Smooth muscle cell (in vitro differentiated cells): ENCODE results near the gene CYP24A1. TPM values are rescaled to one million over a fixed set of nuclear protein-coding genes. Genes with fewer than 3 reads are reported as not detected.

ENCODE experiments used
- DNase-seq: peaks from one replicate; lab custom pipeline; 2025; ENCODE audit not compliant: unreplicated experiment; lab: John Stamatoyannopoulos, UW
- H2AFZ ChIP-seq: fragments of 200-600 bp; sonication (generic); 2 replicates; pipeline ENCODE4 v1.6.0; 2016; ENCODE audit warnings: antibody characterized with exemption, low read depth, mild to moderate bottlenecking
- H3F3A ChIP-seq: fragments of 200-600 bp; sonication (generic); 2 replicates; pipeline ENCODE4 v1.6.0; 2017; ENCODE audit warnings: antibody characterized with exemption, low read depth
- H3K27ac ChIP-seq: fragments of 200-600 bp; sonication (generic); 2 replicates; pipeline ENCODE4 v1.5.1; 2016; ENCODE audit warnings: low read depth, mild to moderate bottlenecking
- H3K27me3 ChIP-seq: fragments of 200-600 bp; sonication (generic); 2 replicates; pipeline ENCODE4 v1.6.1; 2016; ENCODE audit warnings: low read depth, mild to moderate bottlenecking
- H3K36me3 ChIP-seq: fragments of 200-600 bp; sonication (generic); 2 replicates; pipeline ENCODE4 v1.5.1; 2016; ENCODE audit warnings: low read depth
- H3K4me1 ChIP-seq: fragments of 200-600 bp; sonication (generic); 2 replicates; pipeline ENCODE4 v1.5.1; 2016; ENCODE audit warnings: low read depth
- H3K4me2 ChIP-seq: fragments of 200-600 bp; sonication (generic); 2 replicates; pipeline ENCODE4 v1.6.0; 2016; ENCODE audit warnings: mild to moderate bottlenecking
- H3K4me3 ChIP-seq: fragments of 200-600 bp; sonication (generic); 2 replicates; pipeline ENCODE4 v1.5.1; 2016; ENCODE audit warnings: mild to moderate bottlenecking
- H3K79me2 ChIP-seq: fragments of 200-600 bp; sonication (generic); 2 replicates; pipeline ENCODE4 v1.6.0; 2016; ENCODE audit warnings: low read depth, mild to moderate bottlenecking
- H3K9ac ChIP-seq: fragments of 200-600 bp; sonication (generic); 2 replicates; pipeline ENCODE4 v1.6.0; 2016; ENCODE audit warnings: low read depth
- H3K9me3 ChIP-seq: fragments of 200-600 bp; sonication (generic); replicated peaks from 2 replicates; pipeline ENCODE4 v1.5.1; 2016; ENCODE audit warnings: low read depth
- H4K20me1 ChIP-seq: fragments of 200-600 bp; sonication (generic); 2 replicates; pipeline ENCODE4 v1.6.0; 2016; ENCODE audit warnings: low read depth
- WGBS: methylation state at CpG from one replicate; pipeline ENCODE4 v1.1.7; 2016; ENCODE audit warnings: low lambda C conversion rate; 5-methylcytosine and 5-hydroxymethylcytosine counted together
- polyA plus RNA-seq: library from polyadenylated mRNA; unstranded; fragments of >200 nt; fragmentation: Nextera tagmentation; extraction: Ambion mirVana; gene quantifications from 2 replicates; pipeline ENCODE4 v1.2.1, GENCODE V29; 2016
- total RNA-seq: library from RNA; depleted of rRNA; stranded (reverse); fragments of >200 nt; gene quantifications from 2 replicates; pipeline ENCODE4 v1.2.3, GENCODE V29; 2014
- TF ChIP-seq, protein P1 (sequence below): fragments of 200-600 bp; sonication (generic); IDR thresholded peaks from 2 replicates; pipeline ENCODE4 v1.5.1; 2017; ENCODE audit warnings: borderline replicate concordance, mild to moderate bottlenecking, antibody characterized with exemption; ENCODE audit not compliant: insufficient read depth, poor library complexity, severe bottlenecking

Gene CYP24A1
- total and polyA plus RNA-seq, 2 experiments from 2014 or later, result 0.70 to 18.0 TPM

GRCh38 chr20:54172856-54173652 lies 732 bp downstream of the CYP24A1 start:
- peaks cover 25% of the 10 kb centered on the region for H3K4me1 ChIP-seq
- H3K9me3 ChIP-seq, result no peaks in the 10 kb centered on the region
- DNase-seq, result no peak
- TF ChIP-seq, protein P1, sequence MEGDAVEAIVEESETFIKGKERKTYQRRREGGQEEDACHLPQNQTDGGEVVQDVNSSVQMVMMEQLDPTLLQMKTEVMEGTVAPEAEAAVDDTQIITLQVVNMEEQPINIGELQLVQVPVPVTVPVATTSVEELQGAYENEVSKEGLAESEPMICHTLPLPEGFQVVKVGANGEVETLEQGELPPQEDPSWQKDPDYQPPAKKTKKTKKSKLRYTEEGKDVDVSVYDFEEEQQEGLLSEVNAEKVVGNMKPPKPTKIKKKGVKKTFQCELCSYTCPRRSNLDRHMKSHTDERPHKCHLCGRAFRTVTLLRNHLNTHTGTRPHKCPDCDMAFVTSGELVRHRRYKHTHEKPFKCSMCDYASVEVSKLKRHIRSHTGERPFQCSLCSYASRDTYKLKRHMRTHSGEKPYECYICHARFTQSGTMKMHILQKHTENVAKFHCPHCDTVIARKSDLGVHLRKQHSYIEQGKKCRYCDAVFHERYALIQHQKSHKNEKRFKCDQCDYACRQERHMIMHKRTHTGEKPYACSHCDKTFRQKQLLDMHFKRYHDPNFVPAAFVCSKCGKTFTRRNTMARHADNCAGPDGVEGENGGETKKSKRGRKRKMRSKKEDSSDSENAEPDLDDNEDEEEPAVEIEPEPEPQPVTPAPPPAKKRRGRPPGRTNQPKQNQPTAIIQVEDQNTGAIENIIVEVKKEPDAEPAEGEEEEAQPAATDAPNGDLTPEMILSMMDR, result no peak
- H3K4me2 ChIP-seq, result peak overlapping the region; percentile 95
- H3K4me3 ChIP-seq, result peak overlapping the region; percentile 48
- peaks cover 4% of the 10 kb centered on the region for H3F3A ChIP-seq
- no peak overlapping the region for H3K9ac ChIP-seq
- no peak overlapping the region for H3K27ac ChIP-seq
- WGBS, result 3% methylated on average over 65 of the region's 66 CpGs
- no peaks in the 10 kb centered on the region for H3K36me3 ChIP-seq
- H2AFZ ChIP-seq, result peak overlapping the region; percentile 43
- H3K79me2 ChIP-seq, result no peaks in the 10 kb centered on the region
- no peaks in the 10 kb centered on the region for H4K20me1 ChIP-seq
- peaks cover 49% of the 10 kb centered on the region for H3K27me3 ChIP-seq

GRCh38 chr20:54172532-54172855 lies 1.3 kb downstream of the CYP24A1 start:
- peaks cover 49% of the 10 kb centered on the region for H3K27me3 ChIP-seq
- peaks cover 2% of the 10 kb centered on the region for H3F3A ChIP-seq
- H3K4me3 ChIP-seq, result peak overlapping the region; percentile 48
- H4K20me1 ChIP-seq, result no peaks in the 10 kb centered on the region
- H3K4me1 ChIP-seq, result peaks cover 25% of the 10 kb centered on the region
- DNase-seq, result no peak
- TF ChIP-seq, protein P1, result no peak
- no peak overlapping the region for H2AFZ ChIP-seq
- H3K27ac ChIP-seq, result no peak overlapping the region
- no peaks in the 10 kb centered on the region for H3K79me2 ChIP-seq
- no peaks in the 10 kb centered on the region for H3K9me3 ChIP-seq
- H3K36me3 ChIP-seq, result no peaks in the 10 kb centered on the region
- no peak overlapping the region for H3K9ac ChIP-seq
- WGBS, result 31% methylated on average over 12 of the region's 12 CpGs
- peak overlapping the region; percentile 95 for H3K4me2 ChIP-seq

DNA sequence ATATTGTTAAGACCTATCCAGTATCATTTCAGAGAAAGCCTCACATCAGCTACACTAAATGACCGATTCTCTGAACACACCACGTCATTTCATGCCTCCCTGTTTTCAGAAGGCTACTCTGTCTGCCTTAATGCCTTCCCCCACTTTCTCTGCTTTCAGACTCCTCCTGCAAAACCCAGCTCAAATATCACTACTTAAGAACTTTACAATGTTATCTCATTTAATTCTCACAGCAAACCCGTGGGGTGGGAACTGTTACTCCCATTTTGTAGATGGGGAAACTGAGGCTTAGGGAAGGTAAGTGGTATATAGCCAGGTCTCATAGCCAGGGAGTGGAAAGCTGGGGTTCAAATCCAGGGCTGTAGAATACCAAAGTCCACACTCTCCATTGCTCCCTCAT lies 2.8 kb downstream of the CYP24A1 start:
- H3K27ac ChIP-seq, result no peak overlapping the region
- H3K9me3 ChIP-seq, result no peaks in the 10 kb centered on the region
- peaks cover 25% of the 10 kb centered on the region for H3K4me1 ChIP-seq
- H3K27me3 ChIP-seq, result peaks cover 49% of the 10 kb centered on the region
- no peak for DNase-seq
- TF ChIP-seq, protein P1, result no peak
- H3K79me2 ChIP-seq, result no peaks in the 10 kb centered on the region
- no peak overlapping the region for H3K9ac ChIP-seq
- no peaks in the 10 kb centered on the region for H4K20me1 ChIP-seq
- H3K4me3 ChIP-seq, result no peak overlapping the region
- 72% methylated on average over 3 of the region's 3 CpGs for WGBS
- no peak overlapping the region for H3K4me2 ChIP-seq
- H3K36me3 ChIP-seq, result no peaks in the 10 kb centered on the region
- no peak overlapping the region for H2AFZ ChIP-seq
- no peaks in the 10 kb centered on the region for H3F3A ChIP-seq

DNA sequence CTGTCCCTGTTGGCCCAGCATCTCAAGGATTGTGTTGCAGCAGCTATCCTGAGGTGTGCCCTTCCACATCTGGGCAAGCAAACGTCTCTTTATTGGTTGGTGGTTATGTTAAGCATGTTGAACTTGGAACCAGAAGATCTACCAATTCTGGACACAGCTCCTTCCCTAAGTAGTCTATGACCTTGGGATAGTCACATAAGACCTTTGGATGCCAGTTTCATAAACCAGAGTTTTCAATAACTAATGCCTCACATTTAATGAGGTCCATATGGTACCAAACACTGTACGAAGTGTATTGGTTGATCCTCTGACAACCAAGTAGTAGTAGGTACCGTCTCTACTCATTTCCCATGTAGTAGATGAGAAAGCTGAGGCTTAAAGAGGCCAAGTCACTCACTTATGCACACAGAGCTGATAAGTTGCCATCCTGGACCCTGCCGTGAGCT lies 3.7 kb downstream of the CYP24A1 start:
- no peak overlapping the region for H3K27ac ChIP-seq
- H2AFZ ChIP-seq, result no peak overlapping the region
- no peaks in the 10 kb centered on the region for H3K9me3 ChIP-seq
- peaks cover 22% of the 10 kb centered on the region for H3K4me1 ChIP-seq
- no peaks in the 10 kb centered on the region for H3K36me3 ChIP-seq
- no peaks in the 10 kb centered on the region for H3F3A ChIP-seq
- no peak overlapping the region for H3K4me3 ChIP-seq
- no peak overlapping the region for H3K9ac ChIP-seq
- TF ChIP-seq, protein P1, result no peak
- peaks cover 43% of the 10 kb centered on the region for H3K27me3 ChIP-seq
- H4K20me1 ChIP-seq, result no peaks in the 10 kb centered on the region
- no peak for DNase-seq
- H3K4me2 ChIP-seq, result no peak overlapping the region
- 79% methylated on average over 4 of the region's 4 CpGs for WGBS
- H3K79me2 ChIP-seq, result no peaks in the 10 kb centered on the region
